Gastrocnemius medialis (tissue), 4 donors: ENCODE results near the gene UBE3C.
"Not testable (repeated sequence)": the region's sequence is repeated elsewhere in the genome, so short reads cannot be mapped to it uniquely, and the experiment has no call there.

Source experiments
- CTCF ChIP-seq, 5 experiments: fragments of 450-650 bp in 3 of 5; fragments of 200-600 bp in 2 of 5; sonication (generic) in 2 of 5; IDR thresholded peaks in 4 of 5; conservative IDR thresholded peaks in 1 of 5; 1 replicate in 4 of 5; 2 replicates in 1 of 5; pipeline ENCODE4 v1.5.1; 2016 to 2019; ENCODE audit warnings: antibody characterized with exemption in 5 of 5, mild to moderate bottlenecking in 3 of 5, moderate library complexity in 3 of 5
- POLR2A ChIP-seq, 2 donors: fragments of 450-650 bp; IDR thresholded peaks; one replicate each; pipeline ENCODE4 v1.6.1; 2017; ENCODE audit warnings: antibody characterized with exemption in 2 of 2, mild to moderate bottlenecking in 2 of 2, moderate library complexity in 2 of 2

GRCh38 chr7:157274094-157274634 is 135.4 kb downstream of the UBE3C start:
- not testable (repeated sequence) for TF ChIP-seq POLR2A (IDR thresholded peaks at IDR 0.05); CTCF (IDR thresholded peaks at IDR 0.05 in 4 of 5, conservative IDR thresholded peaks at IDR 0.05 in 1 of 5)
